Stimulated activated CD4-positive, alpha-beta T cell treated with anti-CD3 and anti-CD28 coated beads, Interleukin-2, amount 100 ng/mL, for 24 hours (primary cell): ENCODE data around the gene XRCC3.
"Not testable (repeated sequence)": the region's sequence is repeated elsewhere in the genome, so short reads cannot be mapped to it uniquely, and the experiment has no call there.

Experiments used
- DNase-seq, 2 donors: peaks; one replicate each; pipeline ENCODE4 v3.0.0-alpha.2; 2020

XRCC3 gene

GRCh38 chr14:103692159-103692558 is 23.1 kb downstream of the XRCC3 start:
- no peak for DNase-seq

- DNase-seq: not testable (repeated sequence)
Observed at GRCh38 chr14:103691655-103692054, 23.6 kb downstream of the XRCC3 start.

GRCh38 chr14:103690332-103690731 is 24.9 kb downstream of the XRCC3 start:
- no peak for DNase-seq

GRCh38 chr14:103688906-103689902 is 26.0 kb downstream of the XRCC3 start:
- DNase-seq: no peak

- DNase-seq: no peak
Observed at GRCh38 chr14:103688441-103688840, 26.8 kb downstream of the XRCC3 start.

GRCh38 chr14:103687712-103688111 is 27.5 kb downstream of the XRCC3 start:
- DNase-seq: no peak

GRCh38 chr14:103686831-103687485 is 28.3 kb downstream of the XRCC3 start:
- DNase-seq: no peak

- DNase-seq: no peak
Observed at GRCh38 chr14:103685276-103686211, 29.7 kb downstream of the XRCC3 start.

GRCh38 chr14:103684871-103685270 is 30.4 kb downstream of the XRCC3 start:
- DNase-seq: no peak

- DNase-seq: no peak
Observed at GRCh38 chr14:103684471-103684870, 30.8 kb downstream of the XRCC3 start.

- DNase-seq: no peak
Observed at GRCh38 chr14:103683139-103683538, 32.1 kb downstream of the XRCC3 start.

- DNase-seq: no peak
Observed at GRCh38 chr14:103680491-103681231, 34.6 kb downstream of the XRCC3 start.

- DNase-seq: peak; percentile 39 to 60
Observed at GRCh38 chr14:103679351-103679750, 35.9 kb downstream of the XRCC3 start.

- no peak for DNase-seq
Observed at GRCh38 chr14:103676881-103677675, 38.2 kb downstream of the XRCC3 start.

- no peak for DNase-seq
Observed at GRCh38 chr14:103675957-103676356, 39.3 kb downstream of the XRCC3 start.

- no peak for DNase-seq
Observed at GRCh38 chr14:103671911-103672310, 43.3 kb downstream of the XRCC3 start.

- DNase-seq: no peak
Observed at GRCh38 chr14:103669370-103669769, 45.9 kb downstream of the XRCC3 start.

- no peak for DNase-seq
Observed at GRCh38 chr14:103668117-103668516, 47.1 kb downstream of the XRCC3 start.

- DNase-seq: no peak
Observed at GRCh38 chr14:103667671-103668070, 47.6 kb downstream of the XRCC3 start.

- no peak for DNase-seq
Observed at GRCh38 chr14:103663506-103663905, 51.7 kb downstream of the XRCC3 start.

- DNase-seq: no peak
Observed at GRCh38 chr14:103662591-103662990, 52.7 kb downstream of the XRCC3 start.
